HEK293T (cell line): Measurements from ENCODE around the gene MIEN1.
"Not testable (repeated sequence)": the region's sequence is repeated elsewhere in the genome, so short reads cannot be mapped to it uniquely, and the experiment has no call there.

Experiments used
- CTCF ChIA-PET: fragments of 350-600 bp; formaldehyde crosslinking; extraction: SDS; loops from one replicate; lab custom pipeline; 2021; ENCODE audit warnings: antibody characterized with exemption, inconsistent platforms; lab: Yijun Ruan, JAX
- POLR2A ChIA-PET: fragments of 350-600 bp; formaldehyde crosslinking; extraction: SDS; loops from one replicate; lab custom pipeline; 2020; ENCODE audit warnings: antibody characterized with exemption, inconsistent platforms; lab: Yijun Ruan, JAX
- DNase-seq: peaks from one replicate; pipeline ENCODE4 v3.0.0; 2012; ENCODE audit warnings: mixed read lengths; ENCODE audit errors: extremely low spot score
- ARNT ChIP-seq: fragments of 450-650 bp; IDR thresholded peaks from 2 replicates; pipeline ENCODE4 v1.6.1; 2017; ENCODE audit warnings: mild to moderate bottlenecking
- BHLHE40 ChIP-seq: fragments of 450-650 bp; IDR thresholded peaks from 2 replicates; pipeline ENCODE4 v1.6.1; 2016; ENCODE audit warnings: mild to moderate bottlenecking, moderate library complexity, borderline replicate concordance
- CTBP1 ChIP-seq: fragments of 450-650 bp; IDR thresholded peaks from 2 replicates; pipeline ENCODE4 v1.6.1; 2016; ENCODE audit warnings: borderline replicate concordance
- ELF4 ChIP-seq: fragments of 450-650 bp; IDR thresholded peaks from 2 replicates; pipeline ENCODE4 v1.6.1; 2017; ENCODE audit warnings: antibody characterized with exemption
- FOXA1 ChIP-seq: fragments of 450-650 bp; IDR thresholded peaks from 2 replicates; pipeline ENCODE4 v1.6.1; 2016; ENCODE audit warnings: mild to moderate bottlenecking
- FOXK2 ChIP-seq: fragments of 450-650 bp; IDR thresholded peaks from 2 replicates; pipeline ENCODE4 v1.6.1; 2016; ENCODE audit warnings: mild to moderate bottlenecking
- FOXM1 ChIP-seq: fragments of 450-650 bp; IDR thresholded peaks from 2 replicates; pipeline ENCODE4 v1.6.1; 2017; ENCODE audit warnings: mild to moderate bottlenecking, borderline replicate concordance
- HDGF ChIP-seq: fragments of 450-650 bp; IDR thresholded peaks from 2 replicates; pipeline ENCODE4 v1.6.1; 2017; ENCODE audit warnings: antibody characterized with exemption, borderline replicate concordance
- L3MBTL2 ChIP-seq: fragments of 450-650 bp; conservative IDR thresholded peaks from 2 replicates; pipeline ENCODE4 v1.6.1; 2016; ENCODE audit warnings: mild to moderate bottlenecking
- LEF1 ChIP-seq: fragments of 450-650 bp; IDR thresholded peaks from 2 replicates; pipeline ENCODE4 v1.6.1; 2017; ENCODE audit warnings: mild to moderate bottlenecking, borderline replicate concordance
- NFRKB ChIP-seq: fragments of 450-650 bp; IDR thresholded peaks from 2 replicates; pipeline ENCODE4 v1.6.1; 2016; ENCODE audit warnings: mild to moderate bottlenecking, moderate library complexity
- PKNOX1 ChIP-seq: fragments of 450-650 bp; IDR thresholded peaks from 2 replicates; pipeline ENCODE4 v1.6.1; 2016
- SP1 ChIP-seq: fragments of 450-650 bp; IDR thresholded peaks from 2 replicates; pipeline ENCODE4 v1.6.1; 2017
- SUZ12 ChIP-seq: fragments of 450-650 bp; IDR thresholded peaks from 2 replicates; pipeline ENCODE4 v1.6.1; 2016; ENCODE audit warnings: mild to moderate bottlenecking
- TARDBP ChIP-seq: fragments of 450-650 bp; IDR thresholded peaks from 2 replicates; pipeline ENCODE4 v1.6.1; 2016
- ZNF384 ChIP-seq: fragments of 450-650 bp; IDR thresholded peaks from 2 replicates; pipeline ENCODE4 v1.6.1; 2016

Gene MIEN1

GRCh38 chr17:39772415-39772814 lies 42.1 kb upstream of the MIEN1 start:
- DNase-seq, result no peak
- ChIA-PET CTCF (no interaction called here), POLR2A (no interaction called here)
- no peak for TF ChIP-seq FOXA1
- no peak for TF ChIP-seq CTBP1
- no peak for TF ChIP-seq PKNOX1
- TF ChIP-seq L3MBTL2, result no peak
- no peak for TF ChIP-seq BHLHE40
- no peak for TF ChIP-seq LEF1
- TF ChIP-seq TARDBP, result no peak
- no peak for TF ChIP-seq FOXK2
- TF ChIP-seq HDGF, result no peak
- no peak for TF ChIP-seq ZNF384
- TF ChIP-seq ARNT, result no peak
- no peak for TF ChIP-seq FOXM1
- no peak for TF ChIP-seq SP1
- TF ChIP-seq NFRKB, result no peak
- no peak for TF ChIP-seq SUZ12
- no peak for TF ChIP-seq ELF4

- ChIA-PET POLR2A (interaction anchor here (0.9 to 1.0 kb wide), 2 partner anchors 15 to 40 kb away, joined by 3 read pairs; partner anchors contain the start of gene MIEN1), CTCF (interaction anchor here (0.5 kb wide), 1 partner anchor 117 kb away, joined by 3 read pairs; no protein-coding TSS in a partner anchor)
- TF ChIP-seq SUZ12, result no peak
- TF ChIP-seq NFRKB, result no peak
- no peak for TF ChIP-seq CTBP1
- TF ChIP-seq ELF4, result no peak
- TF ChIP-seq ZNF384, result no peak
- no peak for TF ChIP-seq LEF1
- DNase-seq, result no peak
Observed at GRCh38 chr17:39769974-39770587, 39.7 kb upstream of the MIEN1 start.

- CTCF ChIA-PET, result no interaction called here
- POLR2A ChIA-PET, result no interaction called here
- DNase-seq, result no peak
- TF ChIP-seq FOXM1 (no peak), FOXA1 (no peak), ELF4 (no peak), TARDBP (no peak), L3MBTL2 (no peak), FOXK2 (no peak)
Observed at GRCh38 chr17:39767147-39767546, 36.8 kb upstream of the MIEN1 start.

GRCh38 chr17:39765766-39766165 lies 35.4 kb upstream of the MIEN1 start:
- ChIA-PET POLR2A (interaction anchor here (2.1 kb wide), 1 partner anchor 11 kb away, joined by 6 read pairs; no protein-coding TSS in a partner anchor), CTCF (no interaction called here)
- no peak for TF ChIP-seq CTBP1
- TF ChIP-seq SUZ12, result no peak
- TF ChIP-seq PKNOX1, result no peak
- TF ChIP-seq NFRKB, result no peak
- no peak for TF ChIP-seq ARNT
- TF ChIP-seq ZNF384, result no peak
- TF ChIP-seq ELF4, result no peak
- TF ChIP-seq HDGF, result no peak
- TF ChIP-seq FOXK2, result no peak
- no peak for TF ChIP-seq FOXM1
- no peak for DNase-seq

DNA sequence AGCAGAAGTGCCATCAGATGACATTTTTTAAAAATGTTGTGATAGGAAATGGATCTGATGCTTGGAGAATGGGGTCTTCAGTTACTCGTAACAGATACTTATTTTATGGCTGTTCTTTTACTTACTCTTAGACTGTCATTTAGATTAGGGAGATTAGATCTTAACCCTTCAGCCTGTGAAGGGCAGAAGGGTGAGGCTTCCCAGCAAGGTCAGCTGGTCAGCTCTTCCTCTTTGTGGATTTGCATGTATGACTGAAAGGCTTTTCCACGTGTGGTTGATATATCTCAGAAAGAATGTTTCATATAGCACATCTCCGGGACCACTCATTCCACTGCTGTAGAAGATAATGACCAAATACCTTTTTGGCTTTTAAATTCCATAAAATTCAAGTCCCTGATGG lies 34.8 kb upstream of the MIEN1 start:
- no peak for DNase-seq
- ChIA-PET CTCF (no interaction called here), POLR2A (interaction anchor here (1.2 to 2.1 kb wide), 2 partner anchors 10 to 77 kb away, joined by 3 to 6 read pairs; partner anchors contain the start of gene PGAP3)
- TF ChIP-seq FOXA1, result no peak
- no peak for TF ChIP-seq FOXM1
- no peak for TF ChIP-seq L3MBTL2
- TF ChIP-seq ELF4, result no peak
- TF ChIP-seq SP1, result no peak
- no peak for TF ChIP-seq CTBP1
- no peak for TF ChIP-seq LEF1
- TF ChIP-seq TARDBP, result no peak
- no peak for TF ChIP-seq FOXK2
- no peak for TF ChIP-seq SUZ12
- no peak for TF ChIP-seq ARNT
- TF ChIP-seq HDGF, result no peak
- no peak for TF ChIP-seq ZNF384
- TF ChIP-seq PKNOX1, result no peak
- TF ChIP-seq NFRKB, result no peak
- TF ChIP-seq BHLHE40, result no peak

DNA sequence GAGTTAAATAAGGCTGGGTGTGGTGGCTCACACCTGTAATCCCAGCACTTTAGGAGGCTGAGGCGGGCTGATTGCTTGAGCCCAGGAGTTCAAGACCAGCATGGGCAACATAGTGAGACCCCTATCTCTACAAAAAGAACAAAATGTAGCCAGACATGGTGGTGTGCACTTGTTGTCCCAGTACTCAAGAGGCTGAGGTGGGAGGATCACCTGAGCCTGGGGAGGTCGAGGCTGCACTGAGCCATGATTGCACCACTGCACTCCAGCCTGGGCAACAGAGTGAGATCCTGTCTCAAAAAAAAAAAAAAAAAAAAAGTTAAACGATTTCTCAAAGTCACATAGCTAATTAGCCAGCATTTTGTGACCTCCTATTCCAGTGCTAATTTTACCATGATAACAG lies 33.8 kb upstream of the MIEN1 start:
- POLR2A ChIA-PET, result interaction anchor here (1.2 kb wide), 1 partner anchor 76 kb away, joined by 3 read pairs; the partner anchor contains the start of gene PGAP3
- CTCF ChIA-PET, result interaction anchor here (0.7 kb wide), 1 partner anchor 104 kb away, joined by 4 read pairs; the partner anchor contains the start of gene ZPBP2
- DNase-seq, result not testable (repeated sequence)
